ENCODE data around the gene SCGB3A1. TPM values are rescaled to one million over a fixed set of nuclear protein-coding genes. Genes with fewer than 3 reads are reported as not detected.

The SCGB3A1 gene
- total RNA-seq, 1 donor from 2014 or later, result not detected

DNA sequence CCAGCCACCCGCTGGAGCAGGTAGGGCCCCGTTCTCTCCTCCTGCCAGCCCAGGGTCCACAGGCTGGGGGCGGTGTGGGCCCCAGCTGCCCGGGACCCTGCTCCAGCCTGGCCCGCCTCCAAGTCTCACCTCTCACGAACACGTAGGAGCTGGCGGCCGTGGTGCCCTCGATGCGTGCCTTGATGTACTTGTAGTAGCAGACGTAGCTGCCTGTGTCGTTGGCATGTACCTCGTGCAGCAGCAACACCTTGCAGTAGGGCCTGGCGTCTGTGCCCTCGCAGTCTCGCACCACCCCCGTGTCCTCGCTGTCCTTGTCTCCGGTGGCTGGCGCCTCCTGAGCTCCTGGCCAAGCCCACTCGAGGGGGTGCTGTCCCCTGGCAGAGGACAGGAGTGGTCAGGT, 39.1 kb upstream of the SCGB3A1 start:
- TF ChIP-seq, protein P1, sequence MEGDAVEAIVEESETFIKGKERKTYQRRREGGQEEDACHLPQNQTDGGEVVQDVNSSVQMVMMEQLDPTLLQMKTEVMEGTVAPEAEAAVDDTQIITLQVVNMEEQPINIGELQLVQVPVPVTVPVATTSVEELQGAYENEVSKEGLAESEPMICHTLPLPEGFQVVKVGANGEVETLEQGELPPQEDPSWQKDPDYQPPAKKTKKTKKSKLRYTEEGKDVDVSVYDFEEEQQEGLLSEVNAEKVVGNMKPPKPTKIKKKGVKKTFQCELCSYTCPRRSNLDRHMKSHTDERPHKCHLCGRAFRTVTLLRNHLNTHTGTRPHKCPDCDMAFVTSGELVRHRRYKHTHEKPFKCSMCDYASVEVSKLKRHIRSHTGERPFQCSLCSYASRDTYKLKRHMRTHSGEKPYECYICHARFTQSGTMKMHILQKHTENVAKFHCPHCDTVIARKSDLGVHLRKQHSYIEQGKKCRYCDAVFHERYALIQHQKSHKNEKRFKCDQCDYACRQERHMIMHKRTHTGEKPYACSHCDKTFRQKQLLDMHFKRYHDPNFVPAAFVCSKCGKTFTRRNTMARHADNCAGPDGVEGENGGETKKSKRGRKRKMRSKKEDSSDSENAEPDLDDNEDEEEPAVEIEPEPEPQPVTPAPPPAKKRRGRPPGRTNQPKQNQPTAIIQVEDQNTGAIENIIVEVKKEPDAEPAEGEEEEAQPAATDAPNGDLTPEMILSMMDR (IDR thresholded peaks at IDR 0.05; ENCODE audit: unreplicated experiment), result no peak
- no peak overlapping the region for H3K27ac Mint-ChIP-seq
- H3K9me3 Mint-ChIP-seq (ENCODE audit: low read depth), result no peaks in the 10 kb centered on the region
- peaks cover 10% of the 10 kb centered on the region for H3K27me3 Mint-ChIP-seq
- H3K4me3 Mint-ChIP-seq (ENCODE audit: low read depth), result no peak overlapping the region
- no peaks in the 10 kb centered on the region for H3K4me1 Mint-ChIP-seq (ENCODE audit: low read depth)
- no peaks in the 10 kb centered on the region for H3K36me3 Mint-ChIP-seq (ENCODE audit: insufficient read depth)
- DNase-seq (ENCODE audit: low spot score, unreplicated experiment), result no peak

- H3K36me3 Mint-ChIP-seq (ENCODE audit: insufficient read depth), result no peaks in the 10 kb centered on the region
- DNase-seq (ENCODE audit: low spot score, unreplicated experiment), result no peak
- H3K4me1 Mint-ChIP-seq (ENCODE audit: low read depth), result no peaks in the 10 kb centered on the region
- H3K4me3 Mint-ChIP-seq (ENCODE audit: low read depth), result no peak overlapping the region
- no peak overlapping the region for H3K27ac Mint-ChIP-seq
- TF ChIP-seq, protein P1 (IDR thresholded peaks at IDR 0.05; ENCODE audit: unreplicated experiment), result no peak
- H3K9me3 Mint-ChIP-seq (ENCODE audit: low read depth), result no peaks in the 10 kb centered on the region
- peaks cover 15% of the 10 kb centered on the region for H3K27me3 Mint-ChIP-seq
Measured at GRCh38 chr5:180629831-180630382, 38.6 kb upstream of the SCGB3A1 start.

GRCh38 chr5:180628827-180629750, 37.8 kb upstream of the SCGB3A1 start:
- TF ChIP-seq, protein P1 (IDR thresholded peaks at IDR 0.05; ENCODE audit: unreplicated experiment), result no peak
- peaks cover 16% of the 10 kb centered on the region for H3K27me3 Mint-ChIP-seq
- no peaks in the 10 kb centered on the region for H3K36me3 Mint-ChIP-seq (ENCODE audit: insufficient read depth)
- H3K9me3 Mint-ChIP-seq (ENCODE audit: low read depth), result no peaks in the 10 kb centered on the region
- H3K4me3 Mint-ChIP-seq (ENCODE audit: low read depth), result no peak overlapping the region
- no peak overlapping the region for H3K27ac Mint-ChIP-seq
- DNase-seq (ENCODE audit: low spot score, unreplicated experiment), result no peak
- H3K4me1 Mint-ChIP-seq (ENCODE audit: low read depth), result no peaks in the 10 kb centered on the region

DNA sequence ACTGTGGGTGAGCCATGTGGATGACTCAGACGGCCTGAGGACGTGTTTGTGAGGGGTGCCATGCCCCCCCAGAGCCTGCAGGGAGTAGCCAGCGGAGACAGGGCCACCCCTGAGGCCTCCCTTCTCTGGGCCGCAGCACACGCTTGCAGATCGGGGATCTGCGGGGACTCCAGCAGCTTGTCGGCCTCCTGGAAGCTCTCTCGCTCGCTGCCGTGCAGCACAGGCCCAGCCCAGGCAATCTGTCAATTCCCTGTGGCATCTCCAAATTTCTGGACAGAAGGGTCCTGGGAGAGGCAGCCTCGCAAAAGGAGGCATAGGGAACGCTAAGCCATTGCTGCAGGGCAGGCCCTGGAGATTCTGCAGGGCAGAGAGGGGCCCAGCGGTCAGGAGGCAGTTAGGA, 36.9 kb upstream of the SCGB3A1 start:
- no peak for DNase-seq (ENCODE audit: low spot score, unreplicated experiment)
- TF ChIP-seq, protein P1 (IDR thresholded peaks at IDR 0.05; ENCODE audit: unreplicated experiment), result no peak
- Mint-ChIP-seq H3K4me3 (ENCODE audit: low read depth) (no peak overlapping the region), H3K9me3 (ENCODE audit: low read depth) (no peaks in the 10 kb centered on the region), H3K27ac (no peak overlapping the region), H3K36me3 (ENCODE audit: insufficient read depth) (no peaks in the 10 kb centered on the region), H3K27me3 (peaks cover 14% of the 10 kb centered on the region), H3K4me1 (ENCODE audit: low read depth) (no peaks in the 10 kb centered on the region)

DNA sequence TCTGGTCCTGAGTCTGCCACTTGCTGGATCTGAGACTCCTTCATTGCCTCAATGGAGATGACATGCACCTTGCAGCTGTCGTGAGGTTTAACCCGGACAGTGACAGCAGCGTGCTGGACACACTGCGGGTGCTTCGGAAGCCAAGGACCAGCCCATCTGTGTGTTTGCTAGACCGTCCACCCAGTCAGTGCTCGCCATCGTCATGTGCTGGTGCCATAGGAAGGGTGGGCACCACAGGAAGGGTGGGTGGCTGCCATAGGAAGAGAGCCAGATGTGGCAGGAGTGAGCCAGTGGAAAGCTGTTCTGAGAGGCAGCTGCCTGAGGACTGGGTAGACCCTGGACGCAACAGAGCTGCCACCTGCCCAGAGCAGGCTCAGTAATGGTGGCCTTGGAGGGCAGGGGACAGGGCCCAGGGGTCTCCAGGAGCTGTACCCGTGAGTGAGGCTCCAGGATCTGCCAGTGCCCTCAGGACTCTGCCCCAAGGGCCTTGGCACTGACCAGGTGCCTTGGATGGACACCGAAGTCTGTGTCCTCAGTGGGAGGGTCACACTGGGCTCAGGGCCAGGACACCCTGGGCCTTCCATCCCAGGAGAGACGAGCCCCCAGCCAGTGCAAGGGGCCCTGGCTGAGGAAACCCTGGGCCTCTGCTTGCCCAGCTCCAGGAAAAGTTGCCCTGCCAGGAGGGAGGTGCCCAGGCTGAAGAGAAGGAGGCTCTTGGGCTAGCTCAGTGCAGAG, 36.3 kb upstream of the SCGB3A1 start:
- no peaks in the 10 kb centered on the region for H3K9me3 Mint-ChIP-seq (ENCODE audit: low read depth)
- DNase-seq (ENCODE audit: low spot score, unreplicated experiment), result no peak
- H3K36me3 Mint-ChIP-seq (ENCODE audit: insufficient read depth), result no peaks in the 10 kb centered on the region
- peaks cover 13% of the 10 kb centered on the region for H3K27me3 Mint-ChIP-seq
- no peaks in the 10 kb centered on the region for H3K4me1 Mint-ChIP-seq (ENCODE audit: low read depth)
- H3K4me3 Mint-ChIP-seq (ENCODE audit: low read depth), result no peak overlapping the region
- no peak overlapping the region for H3K27ac Mint-ChIP-seq
- TF ChIP-seq, protein P1 (IDR thresholded peaks at IDR 0.05; ENCODE audit: unreplicated experiment), result no peak
